Stimulated activated CD4-positive, alpha-beta T cell treated with anti-CD3 and anti-CD28 coated beads, Interleukin-1b, Interleukin-23, amount 100 ng/mL, for 1 hour (primary cell): ENCODE measurements around the gene CDH24.

Source experiments
- DNase-seq, 2 donors: peaks; one replicate each; pipeline ENCODE4 v3.0.0-alpha.2; 2020; ENCODE audit warnings: low read depth in 2 of 2

CDH24 gene

DNA sequence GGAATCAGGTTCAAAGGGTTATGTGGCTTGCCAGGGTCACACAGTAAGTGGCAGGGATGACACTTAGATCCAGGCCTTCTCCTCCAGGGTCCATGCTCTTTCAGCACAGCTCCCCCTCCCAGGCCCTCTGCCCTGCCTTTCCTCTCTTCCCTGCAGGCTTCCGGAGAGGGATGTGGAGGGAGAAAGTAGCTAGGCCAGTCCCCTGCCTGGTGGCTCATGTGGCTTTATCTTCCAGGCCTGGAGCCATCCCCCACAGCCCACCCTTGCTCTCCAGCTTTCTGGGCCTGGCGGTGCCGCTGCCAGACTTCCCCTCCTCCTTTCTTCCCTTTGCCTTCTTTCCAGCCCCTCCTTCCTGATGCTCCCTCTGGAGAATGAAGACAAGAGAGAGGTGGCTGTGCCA lies 13.6 kb downstream of the CDH24 start:
- no peak for DNase-seq

DNA sequence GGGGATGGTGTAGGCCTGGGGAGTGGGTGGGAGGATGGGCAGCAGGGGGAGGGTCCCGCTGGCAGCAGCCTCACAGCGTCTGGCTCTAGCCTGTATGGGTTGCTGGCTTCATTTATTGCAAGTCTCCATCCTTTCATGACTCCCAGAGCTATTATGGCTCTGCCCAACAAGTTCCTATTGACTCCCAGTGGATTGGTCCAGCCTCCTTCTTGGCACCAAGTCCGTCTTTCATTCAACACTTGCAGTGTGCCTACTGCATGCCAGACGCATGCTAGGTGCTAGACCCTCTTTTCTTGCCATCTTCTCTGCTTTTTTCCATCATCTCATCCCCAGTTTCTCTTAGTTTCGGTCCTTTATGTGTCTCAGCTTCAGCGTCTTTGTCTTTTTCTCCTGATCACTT lies 14.2 kb downstream of the CDH24 start:
- DNase-seq, result no peak

DNA sequence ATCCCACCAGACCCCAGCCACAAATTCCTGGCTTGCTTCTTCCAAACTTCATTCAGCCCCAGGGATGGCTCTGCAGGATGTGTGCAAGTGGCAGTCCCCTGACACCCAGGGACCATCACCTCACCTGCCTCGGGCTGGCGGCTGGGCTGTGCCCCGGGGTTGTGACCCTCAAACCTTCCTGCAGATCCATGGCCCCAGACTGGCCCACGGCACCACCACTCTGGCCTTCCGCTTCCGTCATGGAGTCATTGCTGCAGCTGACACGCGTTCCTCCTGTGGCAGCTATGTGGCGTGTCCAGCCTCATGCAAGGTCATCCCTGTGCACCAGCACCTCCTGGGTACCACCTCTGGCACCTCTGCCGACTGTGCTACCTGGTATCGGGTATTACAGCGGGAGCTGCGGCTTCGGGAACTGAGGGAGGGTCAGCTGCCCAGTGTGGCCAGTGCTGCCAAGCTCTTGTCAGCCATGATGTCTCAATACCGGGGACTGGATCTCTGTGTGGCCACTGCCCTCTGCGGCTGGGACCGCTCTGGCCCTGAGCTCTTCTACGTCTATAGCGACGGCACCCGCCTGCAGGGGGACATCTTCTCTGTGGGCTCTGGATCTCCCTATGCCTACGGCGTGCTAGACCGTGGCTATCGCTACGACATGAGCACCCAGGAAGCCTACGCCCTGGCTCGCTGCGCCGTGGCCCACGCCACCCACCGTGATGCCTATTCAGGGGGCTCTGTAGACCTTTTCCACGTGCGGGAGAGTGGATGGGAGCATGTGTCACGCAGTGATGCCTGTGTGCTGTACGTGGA lies 15.0 kb downstream of the CDH24 start, which contains the start of gene PSMB11:
Gene PSMB11 (plus strand): TSS at position 51 of the 804 bp plus-strand sequence. CDS start 14 bp downstream, at position 65.
- no peak for DNase-seq

DNA sequence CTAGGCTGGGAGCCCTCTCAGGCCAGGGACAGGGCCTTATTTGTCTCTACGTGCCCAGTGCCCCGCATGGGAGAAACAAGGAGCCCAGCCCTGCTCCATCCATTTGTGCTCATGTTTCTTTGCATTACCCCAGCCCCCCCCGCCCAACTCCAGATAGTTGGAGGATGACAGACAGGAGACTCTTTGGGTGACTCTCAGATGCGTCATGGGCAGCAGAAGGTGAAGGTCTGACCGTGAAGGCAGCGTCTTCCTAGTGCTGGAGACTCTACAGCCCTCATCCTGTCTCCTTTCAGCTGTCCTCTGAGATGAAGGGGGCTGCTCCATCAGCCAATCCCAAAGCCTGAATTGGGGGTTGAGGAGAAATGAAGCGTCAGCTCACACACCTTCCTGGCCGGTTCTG lies 15.6 kb downstream of the CDH24 start:
- no peak for DNase-seq

DNA sequence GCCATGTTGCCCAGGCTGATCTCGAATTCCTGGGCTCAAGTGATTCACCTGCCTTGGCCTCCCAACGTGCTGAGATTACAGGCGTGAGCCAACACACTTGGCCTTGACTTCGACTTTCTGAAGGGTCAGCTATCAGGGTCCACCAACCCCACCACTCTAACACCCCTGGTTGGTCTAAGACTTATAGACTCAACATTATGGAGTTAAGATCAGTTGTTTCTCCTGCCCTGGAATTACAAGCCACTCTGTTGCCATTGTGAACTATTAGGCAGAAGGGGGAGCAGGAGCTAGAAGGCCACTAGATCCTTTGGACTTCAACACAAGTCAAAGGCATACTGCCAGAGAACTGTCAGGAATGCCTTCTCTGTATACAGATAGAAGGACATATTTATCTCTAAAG lies 17.2 kb downstream of the CDH24 start:
- no peak for DNase-seq

DNA sequence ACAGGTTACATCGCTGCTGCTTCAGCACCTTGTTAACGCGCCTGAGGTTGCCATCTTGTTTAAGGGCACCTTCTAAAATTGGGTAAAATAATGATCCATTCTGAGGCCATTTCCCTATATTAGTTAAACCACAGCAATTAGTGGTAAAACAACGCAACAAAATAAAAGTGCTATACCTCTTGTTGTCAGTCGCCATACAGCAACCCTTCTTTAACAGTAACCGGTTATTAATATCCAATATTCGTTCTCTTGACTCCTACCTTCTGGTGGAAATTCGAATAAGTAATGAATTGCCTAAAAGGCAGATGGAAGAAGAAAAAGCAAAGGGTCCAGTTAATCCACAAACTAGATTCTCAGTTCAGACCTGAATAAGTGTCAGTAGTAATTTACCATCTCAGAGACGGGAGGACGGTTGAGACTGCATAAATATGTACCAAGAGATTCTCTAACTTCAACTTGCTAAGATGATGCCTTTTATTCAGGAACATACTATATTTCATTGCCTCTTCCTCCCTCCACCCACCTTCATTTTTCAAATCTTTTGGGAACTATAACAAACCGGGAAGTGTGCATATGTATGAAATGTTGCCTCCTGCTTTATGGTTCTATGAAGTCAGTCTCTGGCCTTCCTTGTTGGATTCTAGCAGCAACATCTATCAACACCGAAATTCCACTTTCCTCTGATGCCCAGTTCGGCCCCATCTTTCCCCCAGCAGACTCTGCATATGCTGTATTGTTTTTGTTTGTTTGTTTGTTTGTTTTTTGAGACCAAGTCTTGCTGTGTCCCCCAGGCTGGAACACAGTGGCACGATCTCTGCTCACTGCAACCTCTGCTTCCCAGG lies 21.8 kb downstream of the CDH24 start:
- DNase-seq, result no peak

DNA sequence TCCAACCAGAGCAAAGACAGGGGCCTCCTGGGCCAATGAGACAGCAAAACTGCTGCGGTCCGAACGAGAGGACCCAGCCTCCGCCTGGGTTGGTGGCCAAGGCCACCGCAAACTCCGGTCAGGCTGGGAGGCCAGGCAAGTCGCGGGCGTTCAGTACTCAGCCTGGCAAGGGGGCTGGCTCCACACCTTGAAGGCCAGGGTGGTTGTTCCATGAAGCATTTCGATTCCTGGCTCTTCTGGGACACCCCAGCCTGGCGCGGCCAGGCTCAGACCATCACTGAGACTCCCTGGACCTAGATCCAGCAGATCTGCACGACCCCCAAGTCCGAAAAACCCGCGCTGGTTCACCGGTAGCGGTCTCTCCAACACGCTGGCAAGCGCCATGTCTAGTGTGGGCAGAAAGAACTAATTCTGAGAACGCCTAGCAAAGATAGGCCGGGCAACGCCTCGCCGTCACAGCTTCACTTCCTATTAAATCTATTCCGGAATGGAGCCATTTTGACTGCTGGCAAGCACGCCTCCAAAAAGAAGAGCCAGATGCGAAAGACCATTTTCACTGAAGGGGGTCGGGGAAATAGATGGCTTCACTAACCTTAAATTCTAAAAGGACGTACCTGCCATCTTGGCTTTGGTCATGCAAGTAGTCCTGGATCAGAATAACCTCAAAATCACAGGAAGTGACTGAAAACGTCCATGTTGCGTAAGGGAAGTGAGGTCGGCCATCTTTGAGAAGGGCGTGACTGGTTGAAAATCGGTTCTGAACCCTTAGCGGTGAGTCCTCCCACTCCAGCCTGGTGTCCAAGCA lies 22.6 kb downstream of the CDH24 start, which contains the start of gene PSMB5:
Gene PSMB5 (minus strand): TSS at position 403 of the 805 bp plus-strand sequence. CDS start 19 bp downstream, at position 384.
- peak; percentile 55 to 63 for DNase-seq

DNA sequence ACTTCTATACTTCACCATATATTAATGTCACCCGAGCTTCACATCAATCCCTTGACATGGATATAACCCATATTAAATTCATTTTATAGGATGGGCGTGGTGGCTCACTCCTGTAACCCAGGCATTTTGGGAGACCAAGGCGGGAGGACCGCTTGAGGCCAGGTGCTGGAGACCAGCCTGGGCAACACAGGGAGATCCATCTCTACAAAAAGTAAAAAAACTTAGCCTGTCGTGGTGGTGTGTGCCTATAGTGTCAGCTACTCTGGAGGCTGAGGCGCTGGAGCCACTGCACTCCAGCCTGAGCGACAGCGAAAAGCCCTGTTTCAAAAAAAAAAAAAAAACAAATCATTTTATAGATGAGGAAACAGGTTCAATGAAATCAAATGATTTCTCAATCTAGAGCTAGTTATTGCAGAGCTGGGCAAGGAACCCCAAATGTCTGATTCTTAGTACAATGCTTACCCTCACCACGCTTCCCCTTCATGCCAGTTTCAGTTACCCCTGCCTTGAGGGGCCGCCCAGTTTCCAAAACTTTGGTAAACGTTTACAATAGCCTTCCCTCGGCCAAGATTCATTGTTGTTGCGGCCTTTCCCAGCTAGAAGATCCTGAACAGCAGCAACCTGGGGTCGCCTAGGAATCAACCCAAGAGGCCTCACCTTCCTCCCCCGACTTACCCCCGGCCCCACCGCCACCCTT lies 23.4 kb downstream of the CDH24 start:
- DNase-seq, result no peak

DNA sequence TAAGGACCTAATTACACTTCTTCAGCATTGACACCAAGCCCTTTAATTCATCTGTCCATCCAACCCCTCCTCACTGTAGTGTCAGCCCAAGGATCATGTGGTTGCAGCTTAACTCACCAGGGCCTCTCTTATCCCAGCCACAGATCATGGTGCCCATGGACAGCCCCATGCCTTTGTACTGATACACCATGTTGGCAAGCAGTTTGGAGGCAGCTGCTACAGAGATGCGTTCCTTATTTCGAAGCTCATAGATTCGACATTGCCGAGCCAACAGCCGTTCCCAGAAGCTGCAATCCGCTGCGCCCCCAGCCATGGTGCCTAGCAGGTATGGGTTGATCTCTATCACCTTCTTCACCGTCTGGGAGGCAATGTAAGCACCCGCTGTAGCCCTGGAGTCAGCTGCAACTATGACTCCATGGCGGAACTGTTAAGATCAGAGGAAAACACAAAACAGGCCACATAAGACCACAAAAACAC lies 24.0 kb downstream of the CDH24 start:
- no peak for DNase-seq

DNA sequence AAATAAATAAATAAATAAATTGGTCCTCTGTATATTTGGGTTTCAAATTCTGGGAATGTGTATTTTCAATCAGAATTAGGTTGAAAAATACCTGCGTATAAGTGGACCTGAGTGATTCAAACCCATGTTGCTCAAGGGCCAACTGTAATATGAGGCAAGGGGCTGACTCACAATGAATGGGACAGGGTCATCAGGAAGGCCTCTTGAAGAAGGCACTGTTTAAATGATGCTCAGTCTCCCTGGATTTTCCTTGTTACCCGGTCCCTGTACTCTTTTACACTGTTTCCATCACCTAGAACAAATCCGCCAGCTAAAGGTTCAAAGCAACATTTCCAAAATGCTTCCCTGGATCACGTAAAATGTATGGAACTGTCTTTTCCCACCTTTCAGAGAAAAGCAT lies 26.4 kb downstream of the CDH24 start:
- DNase-seq, result no peak

DNA sequence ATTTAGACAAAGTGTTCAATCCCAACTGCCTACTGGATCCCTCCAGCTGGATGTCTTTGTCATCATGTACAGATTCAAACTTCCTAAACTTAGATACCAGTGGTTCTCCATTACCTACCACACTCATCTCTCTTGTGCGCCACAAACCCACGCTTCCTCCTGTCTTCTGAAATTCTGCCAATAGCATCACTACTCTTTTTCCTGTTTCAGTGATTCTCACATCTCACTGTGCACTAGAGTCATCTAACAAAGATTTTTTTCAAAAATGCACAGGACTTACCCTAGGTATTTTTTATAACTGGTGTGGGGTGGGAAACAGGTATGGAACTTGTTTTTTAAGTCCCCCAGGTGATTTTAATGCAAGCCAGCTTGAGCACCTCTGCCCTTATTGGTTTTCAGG lies 28.5 kb downstream of the CDH24 start:
- no peak for DNase-seq

DNA sequence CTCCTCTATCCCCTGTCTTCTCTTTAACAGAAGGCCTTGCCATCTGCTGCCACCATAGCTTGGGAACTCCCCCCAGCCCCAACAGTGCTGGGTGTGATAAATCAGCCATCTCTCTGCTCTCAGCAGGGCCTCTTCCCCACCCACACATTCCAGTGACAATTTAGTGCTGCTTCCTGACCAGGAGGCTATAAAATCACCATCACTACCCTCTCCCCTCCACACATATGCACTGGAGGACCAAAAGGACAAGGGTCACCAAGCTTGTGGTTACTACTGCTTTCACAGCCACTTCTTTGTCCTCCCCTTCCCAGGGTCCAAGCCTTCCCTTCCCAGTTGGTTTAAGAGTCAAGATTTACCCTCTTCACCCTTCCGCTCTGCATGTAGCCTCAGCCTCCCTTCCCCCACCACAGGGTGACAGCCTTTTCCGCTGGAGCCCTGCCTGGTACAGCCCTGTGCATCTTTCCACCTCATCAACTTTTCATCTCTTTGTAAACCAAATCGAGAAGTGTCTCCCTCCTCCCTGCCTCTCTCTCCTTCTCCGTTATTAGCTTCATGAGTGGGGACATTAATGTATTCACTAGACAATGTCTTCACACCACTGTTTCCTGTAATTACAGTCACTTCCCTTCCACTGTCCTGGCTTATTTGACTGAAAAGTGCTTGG lies 32.0 kb downstream of the CDH24 start:
- no peak for DNase-seq

DNA sequence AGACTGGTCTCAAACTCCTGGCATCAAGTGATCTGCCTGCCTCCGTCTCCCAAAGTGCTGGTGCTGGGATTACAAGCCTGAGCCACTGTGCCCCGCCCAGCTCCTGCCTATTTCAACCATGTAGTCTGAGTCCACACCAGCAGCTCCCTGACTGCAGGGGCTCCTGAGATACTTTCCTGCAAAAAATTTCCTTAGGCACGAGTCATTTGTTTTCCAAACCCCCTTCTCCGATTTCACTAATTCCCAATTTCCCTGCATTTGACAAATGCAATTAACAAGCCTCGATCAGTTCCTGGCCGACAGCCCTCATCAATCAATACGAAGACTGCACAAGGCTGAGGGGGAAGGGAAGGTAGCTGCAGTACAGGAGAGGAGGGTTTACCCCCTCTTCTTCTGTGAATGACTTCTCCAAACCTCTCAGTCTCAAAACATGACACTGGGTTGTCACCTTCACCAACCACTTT lies 32.7 kb downstream of the CDH24 start:
- no peak for DNase-seq

DNA sequence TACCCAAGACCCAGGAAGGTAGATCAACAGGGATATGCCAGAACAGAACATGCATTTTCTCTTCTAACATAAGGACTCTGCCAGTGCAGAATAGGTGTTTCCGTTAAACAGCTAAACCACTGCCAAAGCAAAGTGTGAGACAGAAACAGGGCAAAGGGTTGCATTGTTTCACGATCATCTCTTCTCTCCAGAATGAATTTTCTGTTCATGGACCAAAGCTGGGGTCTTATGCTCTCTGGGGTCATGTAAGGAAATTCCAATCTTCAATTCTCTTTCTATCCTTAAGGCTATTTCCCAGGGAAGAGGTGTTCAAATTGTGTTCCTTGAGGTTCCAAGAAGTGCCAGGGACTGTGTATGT lies 33.5 kb downstream of the CDH24 start:
- no peak for DNase-seq

DNA sequence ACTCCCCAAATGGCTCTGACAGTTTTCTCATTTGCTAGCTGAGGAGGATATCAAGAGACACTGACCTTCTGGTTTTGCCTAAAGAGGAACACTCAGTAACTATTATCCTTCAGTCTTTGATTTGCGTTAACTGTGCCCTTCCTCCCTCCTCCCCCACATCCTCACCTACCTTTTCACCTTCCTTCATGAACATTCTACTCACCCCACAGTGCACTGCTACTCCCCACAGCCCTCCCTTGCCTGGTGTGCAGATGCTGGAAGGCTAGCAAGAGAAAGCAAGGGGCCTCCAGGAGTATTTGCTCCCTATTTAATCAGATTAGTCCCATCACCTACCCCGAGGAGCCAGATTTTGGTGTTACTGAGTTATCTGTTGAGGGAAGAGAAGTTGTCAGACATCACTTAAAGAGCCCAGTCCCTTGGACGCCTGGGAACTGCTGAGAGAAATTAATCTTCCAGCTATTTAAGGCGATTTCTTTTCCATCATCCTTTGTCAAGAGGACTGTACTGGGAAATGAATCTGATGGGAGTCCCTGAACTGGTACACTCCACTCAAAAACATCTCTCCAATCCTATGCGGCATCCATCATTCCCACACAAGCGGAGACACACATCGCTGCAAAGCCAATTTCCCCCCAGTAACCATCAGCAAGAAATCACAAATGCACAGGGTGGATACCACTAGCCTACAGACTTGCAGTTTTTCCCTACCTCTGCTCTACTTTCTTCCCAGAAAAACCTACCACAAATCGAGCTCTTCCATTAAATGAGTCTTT lies 34.1 kb downstream of the CDH24 start:
- no peak for DNase-seq

DNA sequence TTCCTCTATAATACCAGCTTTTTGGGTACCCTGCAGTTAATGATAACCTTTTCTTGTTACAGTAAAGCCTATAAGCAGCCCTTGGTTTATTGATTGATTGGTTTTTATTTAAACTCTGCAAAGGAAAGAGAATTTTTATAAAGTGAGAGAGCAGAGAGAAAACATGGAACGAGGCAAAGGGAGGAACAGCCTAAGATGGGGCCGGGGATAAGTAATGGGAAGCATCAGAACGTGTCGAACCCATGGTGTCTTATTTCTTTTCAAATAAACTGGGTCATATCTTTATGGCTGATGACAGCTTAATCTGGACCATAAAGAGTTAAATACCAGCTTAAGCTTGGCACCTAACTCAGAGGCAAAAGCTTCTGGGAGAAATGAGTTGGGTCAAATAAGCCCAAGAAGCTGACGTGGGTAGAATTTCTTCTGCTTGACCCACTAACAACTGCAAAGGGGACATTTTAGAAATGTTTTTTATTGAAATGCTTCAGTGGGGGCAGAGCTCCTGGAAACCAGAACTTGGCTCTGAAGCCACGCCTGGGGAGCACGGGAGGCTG lies 35.4 kb downstream of the CDH24 start:
- DNase-seq, result no peak

DNA sequence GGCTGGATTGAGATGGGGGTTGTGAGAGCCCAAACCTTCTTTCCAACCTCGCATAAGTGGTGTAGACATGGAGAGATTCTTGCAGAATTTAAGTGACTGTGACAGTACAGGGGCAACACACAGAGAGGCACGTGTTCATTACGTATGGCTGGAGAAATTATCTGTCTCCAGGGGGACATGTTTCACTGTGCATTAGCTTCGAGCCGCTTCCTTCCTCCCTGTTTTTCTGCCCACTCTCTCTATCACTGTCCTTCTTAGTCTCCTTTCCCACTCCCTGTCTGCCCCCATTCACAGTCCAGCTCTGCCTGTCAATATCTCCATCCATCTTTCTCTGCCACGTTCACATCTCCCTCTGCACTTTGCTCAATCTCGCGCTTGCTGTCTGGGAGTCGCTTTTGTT lies 35.9 kb downstream of the CDH24 start:
- no peak for DNase-seq

DNA sequence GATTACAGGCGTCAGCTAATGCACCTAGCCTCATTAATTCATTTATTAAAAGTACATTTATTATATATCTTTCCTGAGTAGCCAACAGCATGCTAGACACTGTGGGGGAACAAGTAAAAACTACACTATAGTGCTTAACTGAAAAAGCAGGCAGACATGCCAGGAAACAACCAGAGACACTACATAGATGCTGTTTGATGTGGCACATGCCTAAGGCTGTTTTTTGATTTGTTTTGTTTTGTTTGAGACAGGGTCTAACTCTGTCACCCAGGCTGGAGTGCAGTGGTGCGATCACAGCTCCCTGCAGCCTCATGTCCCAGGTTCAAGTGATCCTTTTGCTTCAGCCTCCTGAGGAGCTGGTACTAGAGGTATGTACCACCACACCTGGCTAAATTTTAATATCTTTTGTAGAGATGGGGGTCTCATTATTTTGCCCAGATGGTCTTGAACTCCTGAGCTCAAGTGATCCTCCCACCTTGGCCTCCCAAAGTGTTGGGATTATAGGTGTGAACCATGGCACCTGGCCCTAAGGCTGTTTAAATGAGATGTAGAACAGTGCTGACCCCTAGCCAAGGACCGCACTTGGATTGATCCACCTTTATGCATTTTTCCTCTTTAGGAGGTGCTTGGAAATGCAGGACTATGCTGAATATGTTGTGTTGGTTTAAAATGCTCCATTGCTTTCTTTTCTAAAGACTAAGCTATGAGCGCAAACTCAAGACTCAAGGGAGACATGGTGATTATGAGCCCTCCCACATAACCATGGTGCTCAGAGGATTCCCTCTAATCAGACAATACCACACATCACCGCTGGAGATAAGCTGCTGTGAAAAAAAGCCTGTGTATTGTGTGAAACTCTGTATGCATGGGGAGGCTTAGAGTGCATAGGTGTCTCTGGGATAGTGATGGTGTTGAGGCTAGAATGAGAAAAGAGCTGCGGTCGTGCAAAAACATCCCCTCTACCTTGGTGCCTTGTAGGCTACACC lies 36.9 kb downstream of the CDH24 start:
- no peak for DNase-seq
